Measurements from ENCODE around the gene MASTL.

DNA sequence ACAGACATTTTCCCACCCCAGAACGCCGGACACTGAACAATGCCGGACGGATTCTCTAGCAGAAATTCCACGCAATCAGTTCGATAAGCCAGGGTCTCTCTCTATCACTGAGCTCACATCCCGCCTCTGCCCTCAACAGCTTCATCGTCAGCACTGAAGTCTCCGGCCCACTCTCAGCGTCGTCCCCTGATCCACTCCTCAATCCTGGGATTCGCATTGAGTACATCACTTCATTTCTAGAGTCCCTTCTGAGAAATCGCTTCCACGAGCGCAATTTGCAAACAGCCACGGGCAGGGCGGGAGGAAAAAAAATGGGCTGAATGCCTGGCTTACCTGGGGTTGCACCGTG lies 1.3 kb upstream of the MASTL start:
- TF ChIP-seq, protein P1, sequence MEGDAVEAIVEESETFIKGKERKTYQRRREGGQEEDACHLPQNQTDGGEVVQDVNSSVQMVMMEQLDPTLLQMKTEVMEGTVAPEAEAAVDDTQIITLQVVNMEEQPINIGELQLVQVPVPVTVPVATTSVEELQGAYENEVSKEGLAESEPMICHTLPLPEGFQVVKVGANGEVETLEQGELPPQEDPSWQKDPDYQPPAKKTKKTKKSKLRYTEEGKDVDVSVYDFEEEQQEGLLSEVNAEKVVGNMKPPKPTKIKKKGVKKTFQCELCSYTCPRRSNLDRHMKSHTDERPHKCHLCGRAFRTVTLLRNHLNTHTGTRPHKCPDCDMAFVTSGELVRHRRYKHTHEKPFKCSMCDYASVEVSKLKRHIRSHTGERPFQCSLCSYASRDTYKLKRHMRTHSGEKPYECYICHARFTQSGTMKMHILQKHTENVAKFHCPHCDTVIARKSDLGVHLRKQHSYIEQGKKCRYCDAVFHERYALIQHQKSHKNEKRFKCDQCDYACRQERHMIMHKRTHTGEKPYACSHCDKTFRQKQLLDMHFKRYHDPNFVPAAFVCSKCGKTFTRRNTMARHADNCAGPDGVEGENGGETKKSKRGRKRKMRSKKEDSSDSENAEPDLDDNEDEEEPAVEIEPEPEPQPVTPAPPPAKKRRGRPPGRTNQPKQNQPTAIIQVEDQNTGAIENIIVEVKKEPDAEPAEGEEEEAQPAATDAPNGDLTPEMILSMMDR (IDR thresholded peaks at IDR 0.05), result no peak
- no peak for TF ChIP-seq POLR2A (IDR thresholded peaks at IDR 0.05)
